NCI-H1694 (cell line): ENCODE results near the gene ACTL10.
"Not testable (repeated sequence)": the region's sequence is repeated elsewhere in the genome, so short reads cannot be mapped to it uniquely, and the experiment has no call there.

Experiments
- DNase-seq: peaks from one replicate; lab custom pipeline; 2025; lab: John Stamatoyannopoulos, UW

The ACTL10 gene

DNA sequence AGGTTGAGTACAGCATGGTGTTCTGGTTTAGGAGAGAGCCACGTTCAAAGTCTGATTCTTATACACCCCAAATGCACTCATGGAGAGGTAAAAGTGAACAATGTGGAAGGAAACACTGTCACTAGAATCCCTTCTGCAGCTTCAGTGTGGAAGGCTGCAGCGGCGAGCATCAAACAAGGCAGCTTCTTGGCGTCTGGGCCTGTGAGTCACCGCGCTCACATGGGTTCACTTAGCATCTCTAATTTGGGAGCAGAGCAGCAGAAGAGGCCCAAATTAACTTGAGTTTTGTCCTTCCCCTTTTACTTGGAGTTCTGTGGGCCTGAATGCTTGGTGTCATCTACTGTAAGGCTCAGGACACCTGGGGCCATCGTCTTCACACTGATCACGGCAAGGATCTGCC lies 30.4 kb downstream of the ACTL10 start:
- no peak for DNase-seq

DNA sequence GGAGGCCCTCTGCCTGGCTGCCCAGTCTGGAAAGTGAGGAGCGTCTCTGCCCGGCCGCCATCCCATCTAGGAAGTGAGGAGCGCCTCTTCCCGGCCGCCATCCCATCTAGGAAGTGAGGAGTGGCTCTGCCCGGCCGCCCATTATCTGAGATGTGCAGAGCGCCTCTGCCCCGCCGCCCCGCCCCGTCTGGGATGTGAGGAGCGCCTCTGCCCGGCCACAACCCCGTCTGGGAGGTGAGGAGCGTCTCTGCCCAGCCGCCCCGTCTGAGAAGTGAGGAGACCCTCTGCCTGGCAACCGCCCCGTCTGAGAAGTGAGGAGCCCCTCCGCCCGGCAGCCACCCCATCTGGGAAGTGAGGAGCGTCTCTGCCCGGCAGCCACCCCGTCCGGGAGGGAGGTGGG lies 32.2 kb downstream of the ACTL10 start:
- not testable (repeated sequence) for DNase-seq

DNA sequence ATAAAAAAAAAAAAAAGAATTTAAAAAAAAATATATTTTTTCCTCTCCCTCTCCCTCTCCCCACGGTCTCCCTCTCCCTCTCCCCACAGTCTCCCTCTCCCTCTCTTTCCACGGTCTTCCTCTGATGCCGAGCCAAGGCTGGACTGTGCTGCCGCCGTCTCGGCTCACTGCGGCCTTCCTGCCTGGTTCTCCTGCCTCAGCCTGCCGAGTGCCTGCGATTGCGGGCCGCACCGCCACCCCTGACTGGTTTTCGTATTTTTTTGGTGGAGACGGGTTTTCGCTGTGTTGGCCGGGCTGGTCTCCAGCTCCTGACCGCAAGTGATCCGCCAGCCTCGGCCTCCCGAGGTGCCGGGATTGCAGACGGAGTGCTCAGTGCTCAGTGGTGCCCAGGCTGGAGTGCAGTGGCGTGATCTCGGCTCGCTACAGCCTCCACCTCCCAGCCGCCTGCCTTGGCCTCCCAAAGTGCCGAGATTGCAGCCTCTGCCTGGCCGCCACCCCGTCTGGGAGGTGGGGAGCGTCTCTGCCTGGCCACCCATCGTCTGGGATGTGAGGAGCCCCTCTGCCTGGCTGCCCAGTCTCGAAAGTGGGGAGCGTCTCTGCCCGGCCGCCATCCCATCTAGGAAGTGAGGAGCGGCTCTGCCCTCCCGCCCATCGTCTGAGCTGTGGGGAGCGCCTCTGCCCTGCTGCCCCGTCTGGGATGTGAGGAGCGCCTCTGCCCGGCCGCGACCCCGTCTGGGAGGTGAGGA lies 34.1 kb downstream of the ACTL10 start:
- not testable (repeated sequence) for DNase-seq

DNA sequence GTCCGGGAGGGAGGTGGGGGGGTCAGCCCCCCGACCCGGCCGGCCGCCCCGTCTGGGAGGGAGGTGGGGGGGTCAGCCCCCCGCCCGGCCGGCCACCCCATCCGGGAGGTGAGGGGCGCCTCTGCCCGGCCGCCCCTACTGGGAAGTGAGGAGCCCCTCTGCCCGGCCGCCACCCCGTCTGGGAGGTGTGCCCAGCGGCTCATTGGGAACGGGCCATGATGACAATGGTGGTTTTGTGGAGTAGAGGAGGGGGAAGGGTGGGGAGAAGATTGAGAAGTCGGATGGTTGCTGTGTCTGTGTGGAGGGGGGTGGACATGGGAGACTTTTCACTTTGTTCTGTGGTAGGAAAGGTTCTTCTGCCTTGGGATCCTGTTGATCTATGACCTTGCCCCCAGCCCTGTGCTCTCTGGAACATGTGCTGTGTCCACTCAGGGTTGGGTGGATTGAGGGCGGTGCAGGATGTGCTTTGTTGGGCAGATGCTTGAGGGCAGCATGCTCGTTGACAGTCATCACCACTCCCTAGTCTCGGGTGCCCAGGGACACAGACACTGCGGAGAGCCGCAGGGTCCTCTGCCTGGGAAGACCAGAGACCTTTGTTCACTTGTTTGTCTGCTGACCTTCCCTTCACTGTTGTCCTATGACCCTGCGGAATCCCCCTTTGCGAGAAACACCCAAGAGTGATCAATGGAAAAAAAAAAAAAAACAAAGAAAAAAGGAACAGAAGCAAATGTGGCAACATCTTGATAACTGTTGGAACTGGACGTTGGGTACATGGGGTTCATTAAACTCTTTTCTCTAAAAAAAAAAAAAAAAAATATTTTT lies 35.1 kb downstream of the ACTL10 start:
- no peak for DNase-seq

DNA sequence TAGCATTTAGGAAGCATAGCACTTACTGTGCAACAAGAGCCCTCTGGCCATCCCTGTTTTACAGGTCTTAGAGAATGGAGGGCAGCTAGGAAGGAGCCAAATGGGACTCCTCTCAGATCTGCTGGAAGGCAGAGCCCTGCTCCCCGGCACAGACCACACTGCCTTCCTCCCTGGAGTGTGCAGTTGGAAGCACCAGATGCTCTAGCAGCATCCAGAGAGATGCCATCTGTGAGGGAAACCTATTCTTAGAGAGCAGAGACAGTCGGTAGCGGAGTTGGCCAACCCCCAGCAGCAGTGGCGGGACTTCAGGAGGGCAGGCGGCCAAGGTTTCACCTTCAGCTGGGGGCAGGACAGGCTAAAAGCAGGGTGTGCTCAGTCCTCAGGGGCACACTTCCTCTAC lies 36.1 kb downstream of the ACTL10 start:
- peak; percentile 95 for DNase-seq

DNA sequence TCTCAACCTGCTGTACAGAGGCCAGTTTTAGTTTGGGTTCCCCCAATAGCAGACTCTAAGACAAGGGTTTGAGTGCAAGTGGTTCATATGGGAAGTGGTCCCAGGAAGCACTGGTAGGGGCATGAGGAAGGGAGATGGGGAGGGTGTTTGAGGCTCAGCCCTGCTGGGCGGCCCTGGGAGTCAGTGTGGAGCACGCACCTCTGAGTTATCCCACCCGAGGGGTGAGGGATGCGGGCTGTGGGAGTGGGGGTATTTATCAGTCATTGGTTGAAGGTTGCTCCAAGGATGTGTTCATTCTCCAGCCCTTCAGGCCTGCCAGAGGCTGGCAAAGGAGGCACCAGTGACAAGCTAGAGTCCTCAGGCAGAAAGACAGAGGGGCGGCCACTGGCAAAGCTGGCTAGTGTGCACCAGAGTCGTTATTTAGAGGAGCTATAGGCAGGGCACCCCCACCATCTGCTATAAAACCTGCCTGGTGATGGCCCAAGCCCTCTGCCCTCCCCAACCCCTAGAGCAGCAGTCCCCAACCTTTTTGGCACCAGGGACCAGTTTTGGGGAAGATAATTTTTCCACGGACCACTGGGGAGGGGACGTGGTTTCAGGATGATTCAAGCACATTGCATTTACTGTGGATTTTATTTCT lies 36.9 kb downstream of the ACTL10 start:
- DNase-seq: no peak

DNA sequence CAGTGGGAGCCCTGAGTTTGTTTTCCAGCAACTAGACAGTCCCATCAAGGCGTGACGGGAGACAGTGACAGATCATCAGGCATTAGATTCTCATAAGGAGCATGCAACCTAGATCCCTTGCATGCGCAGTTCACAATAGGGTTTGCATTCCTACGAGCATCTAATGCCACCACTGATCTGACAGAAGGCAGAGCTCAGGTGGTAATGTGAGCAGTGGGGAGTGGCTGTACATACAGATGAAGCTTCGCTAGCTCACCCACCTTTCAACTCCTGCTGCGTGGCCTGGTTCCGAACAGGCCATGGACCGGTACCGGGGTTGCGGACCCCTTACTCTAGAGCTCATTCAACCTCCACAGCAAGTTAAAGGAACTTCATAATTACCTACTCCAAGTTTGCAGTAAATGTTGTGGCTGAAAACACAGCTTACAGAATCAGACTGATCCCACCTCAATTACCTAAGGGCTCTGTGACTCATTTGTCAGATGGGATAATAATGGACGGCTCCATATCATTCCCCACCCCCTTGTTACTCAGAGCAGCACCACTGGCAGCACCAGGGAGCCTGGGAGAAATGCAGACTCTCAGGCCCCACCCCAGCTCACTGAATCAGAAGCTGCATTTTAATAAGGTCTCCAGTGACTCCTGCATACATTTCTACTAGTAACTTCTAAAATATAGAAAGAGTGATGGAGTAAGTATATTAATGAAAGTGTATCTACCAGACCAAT lies 37.6 kb downstream of the ACTL10 start:
- DNase-seq: no peak

DNA sequence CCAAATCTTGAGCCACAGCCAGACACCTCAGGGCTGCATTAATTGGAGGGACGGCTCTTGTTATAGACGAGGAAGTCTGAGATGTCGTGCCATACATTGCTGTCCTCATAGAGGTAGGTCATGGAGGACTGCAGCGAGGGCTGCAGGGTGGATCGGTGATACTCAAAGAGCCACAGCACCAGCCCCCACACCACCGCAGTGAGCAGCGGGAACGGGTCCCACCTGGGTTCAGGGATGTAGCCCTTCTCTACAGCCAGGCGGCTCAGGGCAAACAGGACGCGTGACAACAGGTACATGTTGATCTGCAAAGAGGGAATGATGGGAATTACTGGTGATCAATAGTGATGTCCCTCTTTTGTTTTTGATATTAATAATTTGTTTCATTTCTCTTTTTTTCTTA lies 40.9 kb downstream of the ACTL10 start:
- no peak for DNase-seq

DNA sequence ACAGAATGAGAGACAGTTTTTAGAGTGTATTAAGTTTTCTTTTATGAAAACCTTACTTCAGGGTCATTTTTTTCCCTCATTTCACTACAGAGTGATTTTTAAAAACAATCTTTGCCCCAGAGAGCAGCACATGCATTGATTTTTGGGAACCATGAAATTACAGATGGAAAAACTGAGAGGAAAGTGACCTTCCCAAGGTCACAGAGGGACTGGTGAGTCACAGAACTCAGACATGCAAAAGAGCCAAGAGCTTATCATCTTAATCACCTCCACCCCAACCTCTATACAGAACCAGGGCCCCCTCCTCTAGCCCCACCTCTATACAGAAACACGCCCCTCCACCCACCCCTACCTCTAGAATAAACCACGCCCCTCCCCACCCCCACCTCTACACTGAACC lies 42.7 kb downstream of the ACTL10 start:
- no peak for DNase-seq

DNA sequence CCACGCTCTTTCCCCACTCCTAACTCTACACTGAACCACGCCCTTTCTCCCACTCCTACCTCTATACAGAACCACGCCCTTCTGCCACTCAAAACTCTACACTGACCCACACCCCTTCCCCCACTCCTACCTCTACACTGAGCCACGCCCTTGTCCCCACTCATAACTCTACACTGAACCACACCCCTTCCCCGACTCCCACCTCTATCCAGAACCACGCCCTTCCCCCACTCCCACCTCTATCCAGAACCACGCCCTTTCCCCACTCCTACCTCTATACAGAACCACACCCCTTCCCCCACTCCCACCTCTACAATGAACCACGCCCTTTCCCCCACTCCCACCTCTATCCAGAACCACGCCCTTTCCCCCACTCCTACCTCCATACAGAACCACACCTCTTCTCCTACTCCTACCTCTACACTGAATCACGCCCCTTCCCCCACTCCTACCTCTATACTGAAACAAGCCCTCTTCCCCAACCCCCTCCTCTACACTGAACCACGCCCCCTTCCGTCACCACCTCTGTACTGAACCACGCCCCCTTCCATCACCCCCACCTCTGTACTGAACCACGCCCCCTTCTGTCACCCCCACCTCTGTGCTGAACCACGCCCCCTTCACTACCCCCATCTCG lies 43.3 kb downstream of the ACTL10 start:
- DNase-seq: no peak

DNA sequence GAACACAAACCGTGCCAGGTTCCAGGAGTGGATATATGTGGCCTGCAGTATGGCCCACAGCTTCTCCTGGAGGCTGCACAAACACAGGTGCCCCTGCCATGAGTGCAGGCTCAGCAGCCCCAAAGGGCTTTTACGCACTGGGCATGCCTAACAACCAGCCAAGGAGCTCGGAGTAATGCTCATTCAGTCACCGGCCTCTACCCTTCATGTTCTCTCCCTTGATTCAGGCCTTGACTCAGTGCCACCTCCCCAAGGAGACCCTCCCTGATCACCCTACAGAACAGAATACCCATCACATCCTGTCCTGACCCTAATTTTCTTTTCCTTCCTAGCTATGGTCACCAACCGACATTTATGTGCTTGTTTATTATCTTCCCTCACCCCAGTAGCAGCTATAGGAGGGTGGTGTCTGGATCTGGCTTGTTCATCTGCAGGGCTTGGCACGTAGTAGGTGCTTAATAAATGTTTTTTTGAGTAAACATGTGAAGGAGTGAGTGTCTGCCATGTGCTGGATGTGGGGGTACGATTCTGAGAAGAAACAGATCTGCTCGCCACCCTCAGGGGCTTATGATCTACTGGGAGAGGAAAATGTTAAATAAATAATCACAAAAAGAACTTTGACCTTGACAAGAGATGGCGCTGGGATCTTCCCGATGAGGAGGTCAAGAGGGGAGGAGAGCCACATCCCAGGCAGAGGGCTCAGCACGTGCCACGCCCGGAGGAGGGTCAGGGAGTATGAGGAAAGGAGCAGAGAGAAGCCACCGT lies 44.1 kb downstream of the ACTL10 start:
- no peak for DNase-seq

DNA sequence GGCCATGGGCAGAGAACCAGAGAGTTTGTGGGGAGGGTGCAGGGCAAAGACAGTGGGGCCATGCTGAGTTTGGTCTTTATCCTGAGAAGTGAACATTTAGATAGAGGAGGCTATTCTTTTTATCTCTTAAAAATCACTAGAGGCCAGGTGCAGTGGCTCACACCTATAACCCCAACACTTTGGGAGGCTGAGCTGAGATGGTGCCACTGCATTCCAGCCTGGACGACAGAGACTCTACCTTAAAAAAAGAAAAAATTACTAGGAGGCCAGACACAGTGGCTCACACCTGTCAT lies 44.6 kb downstream of the ACTL10 start:
- DNase-seq: no peak

DNA sequence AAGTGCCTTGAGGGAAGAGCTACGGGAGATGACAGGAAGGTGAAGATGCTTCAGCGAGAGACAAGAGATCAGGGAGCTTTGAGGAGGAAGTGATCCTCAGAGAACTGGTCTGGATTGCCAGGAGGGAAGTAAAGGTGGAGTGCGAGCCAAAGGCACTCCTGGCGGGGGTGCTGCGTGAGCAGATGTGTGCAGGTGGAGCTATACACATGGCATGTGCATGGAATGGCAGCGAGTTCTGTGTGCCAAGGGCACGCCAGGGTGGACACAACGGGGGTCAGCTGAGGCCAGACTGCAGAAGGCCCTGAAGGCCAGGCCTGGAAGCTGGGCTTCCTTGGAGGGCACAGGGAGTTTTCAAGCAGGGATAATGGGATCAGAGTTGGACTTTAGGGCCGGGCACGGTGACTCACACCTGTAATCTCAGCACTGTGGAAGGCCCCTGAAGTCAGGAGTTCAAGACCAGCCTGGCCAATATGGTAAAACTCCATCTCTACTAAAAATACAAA lies 47.2 kb downstream of the ACTL10 start:
- no peak for DNase-seq

DNA sequence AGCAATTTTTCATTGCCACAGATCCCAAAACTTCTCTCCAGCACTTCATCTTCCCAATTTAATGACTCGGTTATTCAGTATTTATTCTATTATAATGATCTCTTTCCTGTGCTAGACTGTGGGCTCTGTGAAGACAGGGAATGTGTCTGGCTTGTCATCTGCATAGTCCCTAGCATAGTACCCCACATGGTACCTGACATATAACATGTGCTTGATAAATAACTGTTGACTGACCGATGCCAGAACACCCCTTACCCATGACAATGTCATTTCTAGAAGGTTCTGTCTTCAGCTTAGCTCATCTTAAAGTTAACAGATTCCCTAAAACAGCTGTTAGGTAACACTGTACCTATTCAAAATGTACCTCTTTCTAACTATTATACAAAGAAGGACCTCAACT lies 49.8 kb downstream of the ACTL10 start:
- DNase-seq: no peak
